RKO (cell line): Measurements from ENCODE around the gene DIAPH2.

Source experiments
- DNase-seq: peaks from one replicate; pipeline ENCODE4 v3.0.0-alpha.2; 2016; ENCODE audit warnings: low spot score

DIAPH2 gene

DNA sequence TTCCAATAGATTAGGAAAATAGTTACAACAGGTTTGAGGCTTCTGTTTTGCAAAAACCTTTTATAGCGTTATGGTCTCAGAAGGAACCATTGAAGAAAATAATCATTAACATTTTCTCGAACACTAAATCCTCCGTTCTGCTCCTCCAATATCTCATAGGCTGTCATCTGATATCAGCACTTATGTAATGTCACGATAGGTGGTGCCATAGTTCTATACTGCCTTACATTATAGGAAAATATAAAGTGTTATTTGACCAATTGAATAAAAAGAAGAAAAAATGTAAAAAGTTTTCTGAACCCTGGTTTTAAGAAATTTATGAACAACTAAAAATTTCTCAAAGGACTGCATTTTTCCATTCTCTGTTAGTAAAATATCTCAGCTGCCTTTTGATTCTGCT is 490.5 kb downstream of the DIAPH2 start:
- no peak for DNase-seq

- DNase-seq, result no peak
Measured at GRCh38 chrX:97189668-97190067, 505.0 kb downstream of the DIAPH2 start.

DNA sequence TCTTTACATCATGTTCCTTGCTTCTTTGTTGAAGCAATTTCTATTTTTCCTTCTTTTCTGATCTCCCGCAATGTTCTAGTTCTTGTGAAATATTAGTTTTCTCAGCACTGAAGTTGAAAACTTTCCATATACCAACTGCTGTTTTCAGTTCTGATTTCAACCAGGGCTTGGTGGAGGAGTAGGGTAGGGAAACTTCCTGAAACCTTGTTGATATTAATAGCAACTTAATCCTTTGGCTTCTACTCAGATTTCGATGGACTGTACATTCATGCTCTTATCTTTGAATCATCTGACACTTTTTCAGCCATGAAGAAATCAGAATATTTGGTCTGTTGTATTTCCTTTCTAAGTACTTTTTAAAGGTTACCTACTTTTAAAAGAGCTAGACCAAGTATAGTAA is 514.9 kb downstream of the DIAPH2 start:
- DNase-seq, result no peak

DNA sequence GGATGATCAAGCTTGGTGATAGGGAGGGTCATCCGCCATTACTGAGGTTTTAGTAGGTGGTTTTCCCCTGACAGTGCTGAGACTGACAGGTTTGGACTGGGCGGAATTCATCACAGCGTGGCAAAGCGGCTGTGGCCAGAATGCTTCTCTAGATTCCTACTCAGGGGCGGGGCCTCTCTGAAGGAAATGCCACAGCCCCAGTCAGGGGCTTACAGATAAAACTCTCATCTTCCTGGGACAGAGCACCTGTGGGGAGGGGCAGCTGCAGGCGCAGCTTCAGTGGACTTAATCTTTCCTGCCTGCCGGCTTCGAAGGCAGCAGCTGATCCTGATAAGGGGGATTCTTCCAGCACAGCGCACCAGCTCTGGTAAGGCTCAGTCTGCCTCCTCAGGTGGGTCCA is 515.8 kb downstream of the DIAPH2 start:
- DNase-seq, result no peak

GRCh38 chrX:97210501-97210900 is 525.9 kb downstream of the DIAPH2 start:
- no peak for DNase-seq

GRCh38 chrX:97211070-97211469 is 526.4 kb downstream of the DIAPH2 start:
- peak; percentile 12 for DNase-seq

GRCh38 chrX:97215186-97215585 is 530.5 kb downstream of the DIAPH2 start:
- no peak for DNase-seq

DNA sequence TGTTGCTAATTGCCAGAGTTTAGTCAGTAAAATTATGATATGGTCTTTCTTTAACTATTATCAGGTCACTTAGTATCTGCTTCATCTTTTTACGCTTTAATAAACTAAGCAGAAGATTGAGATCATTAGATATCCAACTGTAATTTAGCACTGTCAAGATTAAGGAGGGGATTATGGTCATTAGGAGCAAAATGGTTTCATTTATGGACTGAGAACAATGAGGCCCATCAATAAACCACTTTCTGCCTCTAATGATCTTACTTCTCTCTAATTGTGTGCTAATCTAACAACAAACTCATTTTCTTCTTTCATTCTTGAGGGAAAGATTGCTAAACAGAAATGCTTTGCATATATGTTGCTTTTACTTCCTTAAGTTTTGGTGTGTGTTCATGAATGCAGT is 539.5 kb downstream of the DIAPH2 start:
- no peak for DNase-seq

DNA sequence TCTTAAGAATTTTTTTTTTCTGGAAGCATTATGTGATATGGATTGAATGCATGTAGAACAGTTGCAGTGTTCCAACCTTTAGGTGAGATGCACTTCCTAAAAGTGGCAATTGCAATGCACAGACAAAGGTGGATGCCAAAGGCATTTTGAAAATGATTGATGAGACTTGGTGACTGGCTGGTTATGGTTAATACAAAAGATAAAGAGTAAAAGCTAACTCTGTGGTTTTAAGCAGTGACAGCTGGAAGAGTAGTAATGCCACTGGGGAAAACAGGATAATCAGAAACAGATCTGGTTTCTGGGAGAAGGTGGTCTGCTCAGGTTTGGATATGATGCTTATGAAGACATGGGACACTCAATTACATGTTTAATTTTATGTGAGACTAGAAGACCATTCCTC is 544.7 kb downstream of the DIAPH2 start:
- no peak for DNase-seq

GRCh38 chrX:97230948-97231347 is 546.3 kb downstream of the DIAPH2 start:
- DNase-seq, result no peak

GRCh38 chrX:97234471-97235081 is 549.9 kb downstream of the DIAPH2 start:
- no peak for DNase-seq

DNA sequence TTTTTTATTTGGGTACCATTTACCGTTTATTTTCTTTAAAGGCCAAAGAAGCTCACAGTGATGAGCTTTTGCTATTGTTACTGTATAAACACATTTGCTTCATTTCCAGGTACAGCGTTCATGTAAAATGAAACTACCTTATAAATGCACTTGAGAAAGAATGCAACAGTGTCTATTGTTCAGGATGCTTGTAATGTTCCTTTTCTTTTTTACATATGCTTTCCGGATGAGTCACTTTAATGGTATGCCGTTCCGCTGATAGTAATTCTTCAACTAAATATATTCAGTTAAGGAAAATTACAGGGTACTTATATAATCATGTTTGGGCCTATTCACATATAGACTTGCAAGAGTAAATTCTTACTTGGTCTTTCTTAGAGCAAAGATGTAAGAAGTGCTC is 554.0 kb downstream of the DIAPH2 start:
- DNase-seq, result peak; percentile 6

DNA sequence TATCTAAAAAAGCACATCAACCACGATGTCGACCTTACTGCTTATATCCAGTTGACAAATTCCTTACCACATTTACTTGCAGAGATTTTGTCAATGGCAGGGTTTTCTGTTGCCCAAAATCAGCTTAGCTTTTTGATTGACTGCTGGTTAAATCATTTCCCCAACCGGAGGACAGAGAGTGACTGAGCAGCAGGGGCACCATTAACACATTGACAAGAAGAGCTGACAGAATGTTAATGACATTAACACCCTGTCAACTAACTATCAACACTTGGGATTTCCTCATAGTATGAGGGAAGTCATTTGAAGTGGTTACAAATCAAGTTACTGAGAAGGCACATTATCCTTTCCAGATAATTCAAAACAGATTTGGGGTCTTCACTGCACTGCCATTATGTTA is 567.5 kb downstream of the DIAPH2 start:
- DNase-seq, result no peak

DNA sequence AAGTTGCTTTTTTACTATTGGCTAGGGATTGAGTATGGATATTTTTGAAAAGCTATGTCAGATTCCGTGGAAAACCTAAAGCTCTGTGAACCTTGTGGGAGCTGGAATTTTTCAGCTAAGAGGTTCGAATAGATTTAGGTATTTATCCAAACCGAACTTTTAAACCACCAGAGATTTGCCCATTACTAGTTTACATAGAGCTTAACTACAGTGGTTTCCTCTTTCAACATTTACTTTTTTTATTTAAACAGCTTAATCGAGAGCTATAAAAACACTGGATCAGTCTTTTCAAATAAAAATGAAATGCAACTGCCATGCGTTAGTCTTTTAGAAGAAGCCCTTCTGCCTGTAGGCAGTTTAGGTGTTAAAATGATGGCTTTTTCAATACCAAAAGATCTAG is 576.0 kb downstream of the DIAPH2 start:
- DNase-seq, result no peak

DNA sequence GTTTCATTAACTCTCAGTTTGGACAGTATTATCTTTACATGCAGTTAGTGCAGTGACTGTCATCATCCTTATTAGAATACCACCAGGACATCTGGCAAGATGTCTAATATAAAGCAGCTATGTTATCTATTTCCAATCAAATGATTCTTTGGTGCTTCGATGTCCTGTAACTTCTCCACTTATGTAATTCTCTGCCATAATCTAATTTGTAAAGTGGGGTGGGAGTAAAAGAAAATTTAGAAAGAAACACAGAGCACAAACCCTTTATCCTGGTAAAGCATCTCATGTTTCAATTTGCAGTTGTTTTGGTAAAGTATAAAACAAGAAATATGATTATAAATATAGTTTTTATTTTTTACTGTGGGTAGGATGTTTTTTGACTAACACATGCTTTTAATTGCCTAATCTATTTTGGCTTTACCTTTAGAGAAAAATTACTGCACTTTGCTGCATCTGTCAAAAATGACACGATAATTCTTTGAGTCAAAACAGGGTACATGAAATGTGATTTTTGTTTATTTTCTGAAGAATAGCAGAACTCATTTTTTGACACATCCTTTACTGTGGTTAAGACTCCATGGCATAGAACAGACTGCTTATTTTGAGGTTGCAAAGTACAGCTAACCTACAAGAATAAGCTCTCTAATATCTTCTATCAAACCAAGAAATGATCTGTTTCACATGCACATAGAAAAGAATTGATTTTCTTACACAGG is 581.9 kb downstream of the DIAPH2 start:
- no peak for DNase-seq

GRCh38 chrX:97267396-97268181 is 582.9 kb downstream of the DIAPH2 start:
- DNase-seq, result no peak

GRCh38 chrX:97268182-97268680 is 583.6 kb downstream of the DIAPH2 start:
- DNase-seq, result no peak

DNA sequence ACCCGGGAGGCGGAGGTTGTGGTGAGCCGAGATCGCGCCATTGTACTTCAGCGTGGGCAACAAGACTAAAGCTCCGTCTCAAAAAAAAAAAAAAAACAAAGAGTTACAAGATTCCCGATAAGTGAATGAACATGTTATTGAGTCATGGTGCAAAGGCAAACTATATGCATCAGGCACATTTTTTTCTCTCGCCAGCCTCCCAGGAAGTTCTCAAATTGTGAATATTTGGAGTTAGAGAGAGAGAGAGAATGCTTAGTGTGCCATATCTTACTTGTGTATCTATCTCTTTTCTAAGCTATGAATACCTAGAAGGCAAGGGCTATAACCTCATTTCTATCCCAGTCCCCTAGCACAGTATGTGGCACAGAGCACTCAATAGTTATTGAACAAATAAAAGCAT is 599.9 kb downstream of the DIAPH2 start:
- no peak for DNase-seq

DNA sequence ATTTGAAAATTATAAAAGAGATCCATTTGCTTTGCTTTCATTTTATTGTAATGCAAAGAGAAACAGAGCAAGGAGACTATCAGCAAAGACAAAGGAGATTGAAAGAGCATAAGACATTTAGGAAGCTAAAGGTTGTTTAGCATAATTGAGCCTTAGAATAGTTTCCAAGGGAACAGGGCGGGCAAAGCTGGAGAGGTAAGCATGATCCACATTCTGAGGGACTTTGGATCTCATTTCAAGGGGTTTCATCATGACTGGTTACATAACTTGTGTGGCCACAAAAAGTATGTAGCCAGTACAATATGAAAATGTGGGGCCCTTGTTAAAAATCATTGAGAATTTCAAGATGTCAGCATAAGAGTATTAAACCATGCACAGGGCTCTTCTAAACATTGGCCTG is 605.6 kb downstream of the DIAPH2 start:
- DNase-seq, result no peak

DNA sequence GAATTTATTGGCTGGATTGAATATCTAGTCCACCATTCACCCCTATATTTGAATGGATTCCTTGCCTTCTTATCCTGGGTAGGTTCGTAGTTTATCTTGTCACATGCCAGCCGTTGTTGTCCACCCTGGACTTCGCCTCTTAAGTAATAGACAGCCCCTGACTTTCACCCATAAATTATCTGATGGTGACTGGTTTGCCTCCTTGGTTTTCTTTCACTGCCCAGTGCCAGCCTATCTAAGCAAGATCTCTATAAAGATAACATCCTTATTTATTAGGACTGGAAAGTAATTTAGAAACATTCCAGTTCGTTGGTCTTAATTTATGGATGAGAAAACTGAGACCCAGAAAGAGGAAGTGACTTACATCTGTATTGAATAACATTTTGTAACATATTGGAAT is 609.4 kb downstream of the DIAPH2 start:
- no peak for DNase-seq

DNA sequence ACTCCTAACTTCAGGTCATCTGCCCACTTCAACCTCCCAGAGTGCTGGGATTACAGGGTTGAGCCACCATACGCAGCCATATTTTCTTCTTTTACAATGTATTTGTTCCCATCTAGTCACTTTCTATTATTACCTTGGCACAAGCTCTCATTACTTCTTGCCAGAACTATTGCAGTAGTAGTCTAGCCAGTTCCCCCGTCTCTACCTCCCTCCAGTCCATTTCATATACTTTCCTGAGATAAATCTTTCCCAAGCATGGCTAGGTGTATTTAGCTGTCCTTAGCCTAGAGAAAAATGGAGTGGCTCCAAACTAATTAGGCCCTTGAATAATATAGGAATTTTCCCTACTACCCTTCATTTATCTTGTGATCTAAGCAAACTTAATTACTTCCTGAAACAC is 611.3 kb downstream of the DIAPH2 start:
- no peak for DNase-seq

DNA sequence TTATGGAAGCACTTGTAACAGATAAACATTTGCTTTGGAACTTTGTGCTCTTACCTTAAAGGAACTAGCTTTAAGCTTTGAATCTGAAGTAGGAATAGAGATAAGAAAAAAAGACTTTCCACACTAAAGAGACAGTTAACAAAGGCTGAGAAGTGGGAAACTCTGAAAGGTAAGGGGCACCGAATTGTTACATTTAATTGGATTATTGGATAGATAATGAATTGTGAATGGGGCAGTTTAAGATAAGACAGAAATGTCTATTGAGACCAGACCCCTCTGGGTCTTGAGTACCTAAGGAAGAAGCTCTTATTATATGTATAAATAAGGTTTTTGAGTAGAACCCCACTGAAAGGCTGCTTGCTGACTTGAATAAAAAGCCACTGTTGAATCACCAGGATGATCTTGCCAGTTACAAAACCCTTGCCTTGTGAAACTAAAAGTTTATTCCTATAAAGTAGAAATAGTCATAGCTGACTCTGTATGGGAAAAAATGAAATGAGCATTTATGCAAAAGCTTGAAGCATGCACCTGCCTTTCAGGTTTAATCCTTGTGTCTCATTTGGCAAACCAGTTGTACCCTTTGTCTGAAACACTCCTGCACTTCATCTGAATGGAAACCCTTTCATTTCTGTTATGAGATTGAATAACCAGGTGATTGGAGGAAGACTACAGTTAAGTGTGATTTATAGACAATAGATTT is 622.3 kb downstream of the DIAPH2 start:
- no peak for DNase-seq

GRCh38 chrX:97308171-97308570 is 623.5 kb downstream of the DIAPH2 start:
- DNase-seq, result no peak
